Measurements from ENCODE around the gene PRTG.
A peak's percentile ranks its signal among the peaks of the same experiment; 100 is the strongest.

PRTG gene

DNA sequence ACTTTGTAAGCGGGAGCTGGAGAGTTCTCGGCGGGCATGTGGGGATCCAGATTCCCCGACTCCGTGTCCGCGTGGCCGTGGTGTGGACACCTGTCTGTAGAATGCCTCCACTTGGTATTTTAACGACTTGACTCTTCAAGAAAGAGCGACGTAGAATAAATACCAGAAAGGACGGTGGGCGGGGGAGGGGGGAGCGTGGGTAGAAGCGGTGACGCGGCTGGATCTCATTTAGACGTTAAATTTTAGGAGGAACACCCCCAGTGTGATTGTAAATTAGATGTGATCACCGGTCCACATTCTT is 154.2 kb downstream of the PRTG start:
- TF ChIP-seq, protein P1, sequence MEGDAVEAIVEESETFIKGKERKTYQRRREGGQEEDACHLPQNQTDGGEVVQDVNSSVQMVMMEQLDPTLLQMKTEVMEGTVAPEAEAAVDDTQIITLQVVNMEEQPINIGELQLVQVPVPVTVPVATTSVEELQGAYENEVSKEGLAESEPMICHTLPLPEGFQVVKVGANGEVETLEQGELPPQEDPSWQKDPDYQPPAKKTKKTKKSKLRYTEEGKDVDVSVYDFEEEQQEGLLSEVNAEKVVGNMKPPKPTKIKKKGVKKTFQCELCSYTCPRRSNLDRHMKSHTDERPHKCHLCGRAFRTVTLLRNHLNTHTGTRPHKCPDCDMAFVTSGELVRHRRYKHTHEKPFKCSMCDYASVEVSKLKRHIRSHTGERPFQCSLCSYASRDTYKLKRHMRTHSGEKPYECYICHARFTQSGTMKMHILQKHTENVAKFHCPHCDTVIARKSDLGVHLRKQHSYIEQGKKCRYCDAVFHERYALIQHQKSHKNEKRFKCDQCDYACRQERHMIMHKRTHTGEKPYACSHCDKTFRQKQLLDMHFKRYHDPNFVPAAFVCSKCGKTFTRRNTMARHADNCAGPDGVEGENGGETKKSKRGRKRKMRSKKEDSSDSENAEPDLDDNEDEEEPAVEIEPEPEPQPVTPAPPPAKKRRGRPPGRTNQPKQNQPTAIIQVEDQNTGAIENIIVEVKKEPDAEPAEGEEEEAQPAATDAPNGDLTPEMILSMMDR (IDR thresholded peaks at IDR 0.05; ENCODE audit: control insufficient read depth, insufficient read depth, low read depth, low read length, missing control alignments): no peak
- no peak for DNase-seq (ENCODE audit: low read depth)
- H3K4me3 ChIP-seq (ENCODE audit: control insufficient read depth, low read depth, low read length): peak overlapping the region; percentile 52

DNA sequence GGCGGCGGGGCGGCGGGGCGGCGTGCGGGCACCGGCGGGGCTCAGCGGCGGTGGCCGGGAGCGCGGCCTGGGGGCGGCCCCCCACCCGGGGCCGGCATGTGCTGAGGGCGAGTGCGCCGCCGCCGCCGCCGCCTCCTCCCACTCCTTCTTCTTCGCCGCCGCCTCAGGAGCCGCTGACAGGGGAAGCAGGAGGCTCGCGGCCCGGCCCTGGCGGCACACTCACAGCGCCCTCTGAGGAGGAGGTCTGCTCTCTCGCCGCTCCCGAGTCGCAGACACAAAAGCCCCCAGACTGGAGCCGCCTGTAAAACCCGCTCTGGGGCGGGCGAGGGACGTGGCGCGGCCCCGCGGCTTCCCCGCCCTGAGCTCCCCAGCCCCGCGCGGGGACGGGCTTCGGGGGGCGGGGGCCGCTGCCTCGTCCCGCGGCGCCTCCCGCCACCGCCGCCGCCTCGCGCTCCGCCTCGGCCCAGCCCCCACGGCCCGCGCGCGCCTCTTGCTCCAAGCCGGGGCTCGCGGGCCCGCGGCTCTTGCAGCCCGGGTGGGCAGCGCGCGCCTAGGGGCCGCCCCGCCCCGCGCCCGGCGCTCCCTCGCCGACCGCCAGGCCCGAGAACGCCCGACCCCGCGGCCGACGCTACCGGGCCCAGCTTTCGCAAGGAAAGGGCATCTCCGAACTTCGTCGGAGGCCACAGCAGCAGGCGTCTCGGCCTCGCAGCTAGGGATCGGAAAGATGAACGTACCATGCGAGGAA is 154.7 kb downstream of the PRTG start, which contains the start of gene PYGO1:
Gene PYGO1, minus strand, starts transcription at position 276 of the 745 bp plus-strand sequence. CDS start 462 bp downstream, outside the sequence.
- TF ChIP-seq, protein P1 (IDR thresholded peaks at IDR 0.05; ENCODE audit: control insufficient read depth, insufficient read depth, low read depth, low read length, missing control alignments): no peak
- no peak for DNase-seq (ENCODE audit: low read depth)
- H3K4me3 ChIP-seq (ENCODE audit: control insufficient read depth, low read depth, low read length): peak within 1 kb of the TSS; percentile 66

DNA sequence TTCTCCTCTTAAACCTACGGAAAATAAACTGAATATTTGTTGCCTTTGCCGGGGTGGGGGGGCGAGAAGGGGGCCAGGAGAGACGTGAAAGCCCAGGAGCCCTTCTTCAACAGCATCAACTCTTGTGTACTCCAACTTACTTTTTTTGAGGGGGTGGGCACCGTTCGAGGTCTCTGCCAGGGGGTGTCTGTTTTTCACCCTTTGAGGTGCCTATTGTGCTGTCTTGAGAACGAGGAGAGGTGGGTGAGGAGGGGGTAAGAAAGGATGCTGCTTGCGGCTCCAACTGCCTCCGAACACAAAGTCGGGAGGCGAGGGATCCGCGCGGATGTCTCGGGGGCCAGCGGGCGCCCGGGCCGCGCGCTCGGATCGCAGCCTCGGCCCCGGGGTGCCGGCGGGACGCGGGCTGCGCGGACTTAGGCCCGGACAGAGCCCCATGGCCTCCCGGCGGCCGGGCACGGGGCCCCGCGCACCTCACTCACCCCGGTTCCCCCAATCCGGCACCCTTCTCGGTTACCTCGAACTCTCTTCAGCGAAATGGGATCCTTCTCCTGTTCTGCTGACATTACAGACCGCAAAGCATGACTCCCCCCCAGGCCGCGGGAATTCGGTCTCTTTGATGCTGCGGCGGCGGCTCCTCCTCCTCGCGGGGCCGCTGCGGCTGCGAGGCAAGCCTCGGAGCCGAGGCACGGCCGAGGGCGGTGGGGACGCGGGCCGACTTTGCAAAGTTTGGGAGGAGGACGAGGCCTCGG is 155.5 kb downstream of the PRTG start:
- DNase-seq (ENCODE audit: low read depth): no peak
- TF ChIP-seq, protein P1 (IDR thresholded peaks at IDR 0.05; ENCODE audit: control insufficient read depth, insufficient read depth, low read depth, low read length, missing control alignments): no peak
- peak overlapping the region; percentile 66 for H3K4me3 ChIP-seq (ENCODE audit: control insufficient read depth, low read depth, low read length)

DNA sequence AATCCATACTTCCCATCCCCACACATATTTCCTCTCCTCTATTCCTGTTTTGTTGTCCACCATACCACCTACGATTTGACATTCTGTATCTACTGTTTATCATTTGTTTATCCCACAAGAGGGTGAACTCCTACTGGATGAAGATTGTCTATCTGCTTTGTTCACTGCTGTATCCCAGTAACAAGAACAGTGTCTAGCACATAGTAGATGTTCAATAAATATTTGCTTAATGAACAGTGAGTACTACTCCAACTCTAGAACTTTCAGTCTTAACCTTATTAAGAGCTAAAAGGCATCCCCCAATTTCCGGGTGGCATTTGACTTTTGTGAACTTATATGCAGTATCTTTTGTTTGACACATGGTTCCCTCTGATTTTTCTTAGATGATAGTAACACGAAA is 156.1 kb downstream of the PRTG start:
- H3K4me3 ChIP-seq (ENCODE audit: control insufficient read depth, low read depth, low read length): peak overlapping the region; percentile 66
- DNase-seq (ENCODE audit: low read depth): no peak
- TF ChIP-seq, protein P1 (IDR thresholded peaks at IDR 0.05; ENCODE audit: control insufficient read depth, insufficient read depth, low read depth, low read length, missing control alignments): no peak

DNA sequence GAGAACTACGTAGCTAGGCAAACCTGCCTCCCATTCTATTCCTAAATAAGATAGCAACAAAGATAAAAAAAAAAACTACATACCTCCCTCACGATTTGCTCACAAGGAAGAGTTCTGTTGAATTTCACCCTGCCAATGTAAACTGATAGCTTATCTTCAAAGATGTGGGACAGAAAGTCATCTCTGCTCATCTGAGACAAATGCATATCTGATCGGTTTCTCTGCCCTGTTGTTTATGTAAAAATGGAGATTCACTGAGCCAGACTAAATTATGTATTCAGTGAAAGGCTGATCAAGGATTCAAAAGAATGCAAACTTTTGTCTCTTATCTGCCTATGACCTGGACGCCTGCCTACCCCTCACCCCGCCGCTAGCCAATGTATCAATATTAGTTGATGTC is 166.0 kb downstream of the PRTG start:
- no peak for DNase-seq (ENCODE audit: low read depth)
- TF ChIP-seq, protein P1 (IDR thresholded peaks at IDR 0.05; ENCODE audit: control insufficient read depth, insufficient read depth, low read depth, low read length, missing control alignments): no peak
- H3K4me3 ChIP-seq (ENCODE audit: control insufficient read depth, low read depth, low read length): no peak overlapping the region

DNA sequence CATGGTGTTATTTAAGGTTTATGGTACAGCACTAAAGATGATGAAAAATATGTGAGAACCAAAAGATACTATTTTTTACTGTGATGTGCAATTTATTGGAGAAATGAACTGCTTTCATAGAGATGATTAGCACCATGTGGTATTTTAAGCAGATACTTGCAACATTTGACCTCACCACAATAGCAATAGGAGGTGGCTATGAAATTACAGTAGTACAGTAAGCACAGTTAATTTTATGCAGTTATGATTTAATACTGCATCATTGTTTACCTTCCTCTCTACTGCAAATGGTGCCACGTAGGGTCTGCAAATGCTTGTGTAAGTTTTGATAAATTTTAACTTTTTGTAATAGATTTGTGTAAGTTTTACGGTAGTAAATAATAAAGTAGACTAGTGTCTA is 168.9 kb downstream of the PRTG start:
- TF ChIP-seq, protein P1 (IDR thresholded peaks at IDR 0.05; ENCODE audit: control insufficient read depth, insufficient read depth, low read depth, low read length, missing control alignments): no peak
- no peak overlapping the region for H3K4me3 ChIP-seq (ENCODE audit: control insufficient read depth, low read depth, low read length)
- DNase-seq (ENCODE audit: low read depth): peak; percentile 16

Data from AG09309 (cell line).